Measurements from ENCODE around the gene KCNG4. TPM values are rescaled to one million over a fixed set of nuclear protein-coding genes. Genes with fewer than 3 reads are reported as not detected.

Gene KCNG4
- total RNA-seq, 1 donor from 2014 or later: not detected

- DNase-seq: no peak
These were observed 22.2 kb upstream of the KCNG4 start for GRCh38 chr16:84262031-84262430.

- DNase-seq: no peak
These were observed 21.1 kb upstream of the KCNG4 start for GRCh38 chr16:84260766-84261554.

- no peak for DNase-seq
These were observed 19.9 kb upstream of the KCNG4 start for GRCh38 chr16:84259691-84260090.

- DNase-seq: no peak
These were observed 18.5 kb upstream of the KCNG4 start for GRCh38 chr16:84258266-84258665.

GRCh38 chr16:84255050-84255810 is 15.4 kb upstream of the KCNG4 start:
- no peak for DNase-seq

- no peak for DNase-seq
These were observed 14.2 kb upstream of the KCNG4 start for GRCh38 chr16:84254062-84254461.

GRCh38 chr16:84253173-84253572 is 13.4 kb upstream of the KCNG4 start:
- no peak for DNase-seq

- no peak for DNase-seq
These were observed 12.4 kb upstream of the KCNG4 start for GRCh38 chr16:84252184-84252583.

GRCh38 chr16:84247844-84248243 is 8.0 kb upstream of the KCNG4 start:
- DNase-seq: no peak

GRCh38 chr16:84247331-84247730 is 7.5 kb upstream of the KCNG4 start:
- DNase-seq: no peak

GRCh38 chr16:84246679-84247077 is 6.9 kb upstream of the KCNG4 start:
- DNase-seq: no peak

GRCh38 chr16:84245956-84246678 is 6.3 kb upstream of the KCNG4 start:
- no peak for DNase-seq

- DNase-seq: no peak
These were observed 4.9 kb upstream of the KCNG4 start for GRCh38 chr16:84244728-84245127.

GRCh38 chr16:84243732-84244131 is 3.9 kb upstream of the KCNG4 start:
- no peak for DNase-seq

- no peak for DNase-seq
These were observed 3.0 kb upstream of the KCNG4 start for GRCh38 chr16:84242839-84243238.

- no peak for DNase-seq
These were observed 2.0 kb upstream of the KCNG4 start for GRCh38 chr16:84241778-84242177.

GRCh38 chr16:84240455-84240854 is 643 bp upstream of the KCNG4 start:
- no peak for DNase-seq

GRCh38 chr16:84239141-84239769 is 557 bp downstream of the KCNG4 start:
- DNase-seq: no peak

GRCh38 chr16:84237994-84238750 is 1.6 kb downstream of the KCNG4 start:
- no peak for DNase-seq

GRCh38 chr16:84236671-84237070 is 3.1 kb downstream of the KCNG4 start:
- DNase-seq: no peak

GRCh38 chr16:84234321-84235241 is 5.2 kb downstream of the KCNG4 start:
- no peak for DNase-seq

All from skin of body (tissue), 2 donors.